GM19043 (cell line): ENCODE data around the gene AP2S1.
A peak's percentile ranks its signal among the peaks of the same experiment; 100 is the strongest.
"Not testable (repeated sequence)": the region's sequence is repeated elsewhere in the genome, so short reads cannot be mapped to it uniquely, and the experiment has no call there.

ENCODE experiments used
- ATAC-seq: cut with Tn5 transposase; IDR thresholded peaks from one replicate; pipeline ENCODE4 v1.9.1; 2021; ENCODE audit warnings: low read depth; ENCODE audit not compliant: unreplicated experiment

Gene AP2S1

GRCh38 chr19:46868025-46868802, 17.6 kb upstream of the AP2S1 start:
- ATAC-seq = no peak

GRCh38 chr19:46867170-46867569, 16.5 kb upstream of the AP2S1 start:
- no peak for ATAC-seq

GRCh38 chr19:46866407-46867136, 15.9 kb upstream of the AP2S1 start:
- no peak for ATAC-seq

DNA sequence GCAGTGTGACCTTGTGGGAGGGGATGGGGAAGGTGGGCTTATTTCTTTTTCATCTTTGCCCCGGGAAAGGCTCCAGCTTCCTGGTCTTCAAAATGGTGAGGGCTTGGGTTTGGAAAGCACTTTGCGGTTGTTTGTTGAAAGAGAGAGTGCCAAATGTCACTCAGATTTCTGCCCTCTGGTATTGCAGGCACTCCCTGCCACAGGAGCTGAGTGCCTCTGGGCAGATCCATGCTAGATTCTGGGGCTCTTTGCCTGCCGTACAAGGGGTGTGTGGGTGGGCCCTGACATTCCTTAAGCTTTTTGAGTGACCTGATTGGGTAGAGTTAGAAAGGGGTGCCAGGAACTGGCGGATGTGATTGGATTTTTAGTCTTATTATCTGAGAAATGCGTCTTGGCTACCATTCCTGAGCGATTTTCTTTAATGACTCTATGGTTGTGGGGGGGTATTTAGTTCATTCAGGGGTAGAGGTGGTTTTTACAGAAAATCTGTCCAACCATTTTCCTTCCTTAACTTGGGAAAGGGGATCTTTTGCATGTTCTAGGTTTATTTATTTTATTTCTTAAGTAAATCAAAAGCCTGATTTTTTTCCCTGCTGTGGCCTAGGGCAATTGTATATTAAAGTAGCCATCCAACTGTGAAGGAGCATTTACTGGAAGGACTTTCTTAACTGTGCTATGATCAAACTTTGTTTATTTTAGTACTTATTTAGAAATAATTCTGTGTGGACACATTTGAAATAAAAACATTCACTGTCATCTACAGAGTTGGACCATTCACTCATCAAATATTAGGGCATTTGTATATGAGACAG, 13.4 kb upstream of the AP2S1 start:
- ATAC-seq = no peak

DNA sequence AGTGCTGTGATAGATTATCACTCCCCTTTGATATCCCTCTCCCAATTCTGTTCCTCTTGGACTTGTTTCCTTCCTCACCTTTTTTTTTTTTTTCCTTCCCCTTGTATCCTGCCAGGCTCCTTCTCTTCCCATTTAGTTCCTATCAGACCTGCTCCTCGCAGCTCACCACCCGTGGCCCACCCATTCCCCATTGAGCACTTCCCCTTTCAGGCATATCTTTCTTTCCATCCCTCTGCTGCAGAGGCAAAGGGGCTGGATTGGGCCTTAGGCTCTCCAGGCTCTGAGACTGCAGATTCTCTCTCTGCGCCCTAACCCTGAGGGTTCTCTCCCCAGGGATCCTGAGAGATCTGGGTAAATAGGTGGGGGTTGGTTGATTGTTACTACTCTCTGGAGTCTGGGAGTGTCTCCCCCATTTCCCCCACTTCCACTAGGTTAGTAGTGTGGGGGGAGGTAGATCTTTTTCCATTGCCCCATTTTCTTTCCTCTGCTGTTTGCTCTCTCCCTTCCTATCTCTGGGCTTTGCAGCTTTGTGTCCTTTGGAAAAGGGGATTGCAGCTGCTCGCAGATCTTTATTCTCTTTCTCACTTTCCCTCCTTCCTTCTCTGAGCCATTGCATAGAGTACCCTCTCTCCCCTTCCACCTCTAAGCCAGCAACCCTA, 12.5 kb upstream of the AP2S1 start:
- ATAC-seq = no peak

- no peak for ATAC-seq
These were observed 11.8 kb upstream of the AP2S1 start for GRCh38 chr19:46862503-46862834.

GRCh38 chr19:46861691-46862502, 11.3 kb upstream of the AP2S1 start:
- ATAC-seq = no peak

DNA sequence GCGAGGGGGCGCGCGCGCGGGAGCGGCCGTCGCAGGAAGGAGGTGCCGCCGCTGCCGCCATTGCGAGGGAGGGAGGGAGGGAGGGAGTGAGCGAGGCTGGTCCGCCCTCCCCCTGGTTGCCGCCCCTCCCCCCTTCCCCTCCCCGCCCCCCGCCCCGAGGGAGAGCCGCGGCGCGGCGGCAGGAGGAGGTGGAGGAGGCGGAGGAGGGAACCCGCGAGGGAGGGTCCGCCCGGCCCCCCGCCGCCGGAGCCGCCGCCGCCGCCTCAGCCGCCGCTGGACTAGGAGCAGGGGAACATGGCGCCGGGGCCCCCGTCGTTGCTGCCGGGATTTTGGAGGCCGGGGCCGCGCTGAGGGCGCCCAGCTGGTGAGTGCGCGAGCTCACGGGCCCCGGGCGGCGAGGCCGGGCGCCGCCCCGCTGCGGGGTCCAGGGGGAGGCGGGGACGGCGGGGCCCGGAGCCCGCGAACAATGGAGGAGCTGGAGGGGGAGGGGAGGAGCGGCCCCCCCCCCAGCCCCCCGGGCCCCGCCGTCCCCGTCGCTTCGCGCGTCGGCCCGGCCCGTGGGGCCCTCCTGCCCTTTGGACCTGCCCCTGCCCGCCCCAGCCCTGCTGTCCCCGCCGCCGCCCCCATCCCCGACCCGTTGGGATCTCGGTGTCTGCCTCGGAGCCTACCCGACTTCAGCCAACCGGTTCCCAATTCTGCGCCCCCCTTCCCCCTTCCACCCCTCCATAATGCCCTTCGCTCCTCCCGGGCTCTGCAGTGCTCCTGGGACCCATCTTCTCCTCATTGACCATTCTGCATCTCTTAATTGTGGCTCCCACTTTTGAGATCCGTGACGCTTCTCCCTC, 10.4 kb upstream of the AP2S1 start, which contains the start of gene ARHGAP35:
TSS of gene ARHGAP35 (plus strand) at position 152 of the 845 bp plus-strand sequence. CDS start 57,679 bp downstream, outside the sequence.
- ATAC-seq = no peak

DNA sequence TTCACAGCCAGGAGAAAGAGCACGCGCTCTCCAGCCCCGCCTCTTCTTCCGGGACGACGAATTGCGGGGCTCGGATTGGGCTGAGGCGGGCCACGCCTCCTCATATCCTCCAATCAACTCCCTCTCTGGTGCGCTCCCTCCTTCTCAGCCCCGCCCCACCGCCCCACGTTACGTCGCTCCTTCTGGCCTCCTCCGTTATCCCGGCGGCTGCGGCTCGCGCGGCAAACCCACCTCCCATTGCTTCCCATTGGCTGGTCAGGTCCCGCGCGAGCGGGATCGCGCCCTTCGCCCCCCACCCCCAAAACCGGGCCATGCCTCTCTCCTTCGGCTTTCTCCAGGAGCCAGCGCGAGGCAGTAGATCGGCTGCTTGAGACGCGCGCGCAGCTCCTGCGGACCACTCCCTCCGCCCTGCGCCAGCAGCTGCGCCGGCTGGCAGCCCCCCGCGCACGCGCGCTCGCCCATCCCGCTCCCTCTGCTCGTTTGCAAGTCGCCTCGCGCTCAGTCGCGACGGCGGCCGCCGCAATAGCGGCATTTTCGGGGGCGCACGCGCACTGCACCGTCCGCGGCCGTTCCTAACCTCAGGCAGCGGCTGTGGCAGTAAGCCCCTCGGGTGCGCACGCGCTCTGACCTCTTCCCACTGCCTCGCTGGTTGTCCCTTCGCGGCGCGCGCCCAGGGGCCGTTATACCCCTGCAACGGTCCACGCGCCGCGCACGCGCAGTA, 9.6 kb upstream of the AP2S1 start:
- peak; percentile 65 for ATAC-seq

DNA sequence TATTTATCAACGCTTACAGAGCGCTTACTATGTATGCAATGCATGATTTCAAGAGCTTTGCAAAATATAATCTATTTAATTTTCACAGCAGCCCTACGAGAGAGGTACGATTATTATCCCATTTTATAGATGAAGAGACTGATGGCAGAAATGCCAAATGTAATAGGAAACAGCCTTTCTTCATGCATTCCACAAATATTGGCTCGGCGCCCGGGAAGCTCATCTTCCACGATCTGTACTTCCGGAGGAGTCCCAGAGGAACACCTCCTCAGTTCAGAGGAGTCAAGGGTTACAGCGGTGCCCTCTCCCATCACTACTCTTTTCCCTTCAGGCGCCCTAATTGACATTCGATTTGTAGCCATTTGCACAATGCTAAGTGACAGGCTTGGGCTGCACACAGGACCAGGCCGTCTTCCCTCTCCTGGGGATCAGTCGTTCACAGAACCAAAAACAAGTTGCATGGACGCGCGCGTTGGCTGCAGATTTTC, 9.0 kb upstream of the AP2S1 start:
- no peak for ATAC-seq

- peak; percentile 56 for ATAC-seq
These were observed 5.7 kb upstream of the AP2S1 start for GRCh38 chr19:46856062-46857022.

DNA sequence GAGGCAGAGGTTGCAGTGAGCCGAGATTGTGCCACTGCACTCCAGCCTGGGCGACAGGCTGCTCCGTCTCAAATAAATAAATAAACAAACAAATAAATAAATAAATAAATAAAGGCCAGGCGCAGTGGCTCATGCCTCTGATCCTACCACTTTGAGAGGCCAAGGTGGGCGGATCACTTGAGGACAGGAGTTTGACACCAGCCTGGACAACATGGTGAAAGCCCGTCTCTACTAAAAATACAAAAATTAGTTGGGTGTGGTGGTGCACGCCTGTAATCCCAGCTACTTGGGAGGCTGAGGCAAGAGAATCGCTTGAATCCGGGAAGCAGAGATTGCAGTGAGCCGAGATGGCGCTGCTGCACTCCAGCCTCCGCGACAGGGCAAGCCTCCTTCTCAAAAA, 4.1 kb upstream of the AP2S1 start:
- not testable (repeated sequence) for ATAC-seq

DNA sequence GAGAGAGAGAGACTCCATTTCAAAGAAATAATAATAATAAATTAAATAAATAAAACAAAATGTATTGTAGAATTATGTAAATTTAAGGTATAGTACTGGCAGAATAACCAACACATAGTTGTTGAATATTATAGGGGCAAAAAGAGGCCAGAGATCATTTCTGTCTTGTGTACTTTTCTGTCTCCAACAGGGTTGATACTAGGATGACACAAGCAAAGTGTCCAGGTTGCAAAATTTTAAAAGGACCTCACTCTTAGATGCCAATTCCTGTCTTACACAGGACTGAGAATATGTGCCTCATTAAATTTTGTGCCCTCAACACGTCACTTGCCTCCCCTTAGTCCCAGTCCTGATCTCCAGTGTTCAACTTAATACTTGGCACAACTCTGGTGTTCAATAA, 2.2 kb upstream of the AP2S1 start:
- no peak for ATAC-seq

- no peak for ATAC-seq
These were observed 1.0 kb downstream of the AP2S1 start for GRCh38 chr19:46849610-46850009.

GRCh38 chr19:46848389-46848788, 2.3 kb downstream of the AP2S1 start:
- ATAC-seq = no peak

DNA sequence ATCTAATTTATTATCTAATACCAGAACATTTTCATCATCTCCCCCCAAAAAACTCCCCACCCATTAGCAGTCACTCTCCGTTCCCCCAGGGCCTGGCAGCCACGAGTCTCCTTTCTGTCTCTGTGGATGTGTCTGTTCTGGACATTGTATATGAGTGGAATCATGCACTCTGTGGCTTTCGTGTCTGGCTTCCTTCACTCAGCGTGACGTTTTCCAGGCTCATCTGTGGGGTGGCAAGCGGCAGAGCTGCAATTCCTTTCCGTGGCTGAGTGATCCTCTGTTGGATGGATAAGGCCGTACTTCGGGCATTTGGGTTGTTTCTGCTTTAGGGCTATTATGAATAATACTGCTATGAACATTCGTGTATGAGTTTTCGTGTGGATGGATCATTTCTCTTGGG, 3.1 kb downstream of the AP2S1 start:
- ATAC-seq = no peak

- ATAC-seq = no peak
These were observed 4.6 kb downstream of the AP2S1 start for GRCh38 chr19:46845959-46846459.
